Measurements from ENCODE around the gene TCERG1.

TCERG1 gene

DNA sequence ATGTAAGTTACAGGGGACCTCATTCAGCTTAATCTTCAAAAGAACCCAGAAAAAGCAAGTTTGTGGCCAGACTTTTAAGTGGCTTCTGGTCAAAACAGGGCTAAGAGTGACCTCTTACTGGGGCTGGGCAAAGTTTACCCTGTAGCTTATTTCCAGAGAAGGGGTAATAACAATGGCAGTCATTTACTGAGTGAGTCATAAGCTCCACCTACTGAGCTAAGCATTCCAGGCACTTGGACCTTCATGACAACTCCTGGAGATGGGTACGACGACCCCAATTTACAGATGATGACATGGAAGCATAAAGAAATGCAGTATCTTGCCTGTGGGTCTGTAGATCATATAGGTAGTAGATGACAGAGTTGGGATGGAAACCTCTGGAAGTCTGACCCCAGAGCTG, 73.6 kb downstream of the TCERG1 start:
- in situ Hi-C loops (cut with HindIII; ENCODE audit: low sequenced_read_pairs), result no loop called here
- TF ChIP-seq, protein P1, sequence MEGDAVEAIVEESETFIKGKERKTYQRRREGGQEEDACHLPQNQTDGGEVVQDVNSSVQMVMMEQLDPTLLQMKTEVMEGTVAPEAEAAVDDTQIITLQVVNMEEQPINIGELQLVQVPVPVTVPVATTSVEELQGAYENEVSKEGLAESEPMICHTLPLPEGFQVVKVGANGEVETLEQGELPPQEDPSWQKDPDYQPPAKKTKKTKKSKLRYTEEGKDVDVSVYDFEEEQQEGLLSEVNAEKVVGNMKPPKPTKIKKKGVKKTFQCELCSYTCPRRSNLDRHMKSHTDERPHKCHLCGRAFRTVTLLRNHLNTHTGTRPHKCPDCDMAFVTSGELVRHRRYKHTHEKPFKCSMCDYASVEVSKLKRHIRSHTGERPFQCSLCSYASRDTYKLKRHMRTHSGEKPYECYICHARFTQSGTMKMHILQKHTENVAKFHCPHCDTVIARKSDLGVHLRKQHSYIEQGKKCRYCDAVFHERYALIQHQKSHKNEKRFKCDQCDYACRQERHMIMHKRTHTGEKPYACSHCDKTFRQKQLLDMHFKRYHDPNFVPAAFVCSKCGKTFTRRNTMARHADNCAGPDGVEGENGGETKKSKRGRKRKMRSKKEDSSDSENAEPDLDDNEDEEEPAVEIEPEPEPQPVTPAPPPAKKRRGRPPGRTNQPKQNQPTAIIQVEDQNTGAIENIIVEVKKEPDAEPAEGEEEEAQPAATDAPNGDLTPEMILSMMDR (IDR thresholded peaks at IDR 0.05; ENCODE audit: low read depth, low read length, missing control alignments), result no peak
- no peak overlapping the region for H3K4me3 ChIP-seq (ENCODE audit: low read depth, low read length)
- DNase-seq (ENCODE audit: low read depth), result no peak

DNA sequence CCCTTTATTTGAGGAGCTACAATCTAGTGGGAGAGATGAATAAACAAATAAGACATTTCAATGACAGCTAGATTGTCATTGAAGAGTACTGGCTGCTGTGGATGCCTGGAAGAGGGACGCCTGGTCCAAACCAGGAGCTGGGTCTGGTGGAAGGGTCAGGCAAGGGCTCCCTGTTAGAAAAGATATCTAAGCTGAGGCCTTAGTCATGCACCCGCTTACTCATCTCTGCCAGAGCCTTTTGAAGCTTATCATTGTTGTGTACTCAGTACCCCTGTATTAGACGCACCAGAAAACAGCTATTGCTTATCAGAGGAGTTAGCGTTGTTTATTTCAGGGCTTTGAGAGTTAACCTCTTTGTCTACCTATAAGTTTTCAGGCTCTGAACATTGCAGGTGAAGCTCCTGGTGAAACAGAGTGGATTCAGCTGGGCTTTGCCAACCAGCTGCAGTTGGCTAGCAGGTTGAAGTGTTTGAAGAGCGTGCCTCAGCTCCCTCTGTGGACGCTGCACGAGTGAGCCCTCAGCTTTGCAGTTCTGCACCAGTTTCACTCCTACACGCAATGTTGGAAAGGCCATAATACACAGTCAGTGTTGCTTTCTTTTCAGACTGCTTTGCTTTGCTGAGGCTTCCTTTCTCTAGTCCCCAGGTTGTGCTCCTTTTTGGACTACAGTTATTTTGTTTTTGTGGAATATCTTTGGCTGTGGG, 74.4 kb downstream of the TCERG1 start:
- TF ChIP-seq, protein P1 (IDR thresholded peaks at IDR 0.05; ENCODE audit: low read depth, low read length, missing control alignments), result no peak
- in situ Hi-C loops (cut with HindIII; ENCODE audit: low sequenced_read_pairs), result no loop called here
- DNase-seq (ENCODE audit: low read depth), result no peak
- no peak overlapping the region for H3K4me3 ChIP-seq (ENCODE audit: low read depth, low read length)

DNA sequence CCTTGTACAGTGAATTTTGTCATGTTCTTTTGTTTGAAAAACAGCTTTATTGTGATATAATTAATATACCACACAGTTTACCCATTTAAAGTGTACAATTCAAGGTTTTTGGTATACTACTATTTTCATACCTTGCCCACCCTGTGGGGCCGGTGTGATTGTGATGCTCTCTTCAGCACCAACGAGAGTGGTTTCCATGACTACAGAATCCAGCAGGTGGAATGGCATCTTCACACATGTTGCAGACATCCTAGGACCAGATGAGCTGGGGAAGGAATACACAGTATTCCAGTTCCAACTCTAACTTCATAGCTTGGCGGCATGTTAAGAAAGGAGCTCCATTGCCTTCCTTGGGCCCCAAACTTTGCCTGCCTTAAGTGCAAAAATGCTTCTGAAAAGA, 76.6 kb downstream of the TCERG1 start:
- TF ChIP-seq, protein P1 (IDR thresholded peaks at IDR 0.05; ENCODE audit: low read depth, low read length, missing control alignments), result no peak
- no peak overlapping the region for H3K4me3 ChIP-seq (ENCODE audit: low read depth, low read length)
- in situ Hi-C loops (cut with HindIII; ENCODE audit: low sequenced_read_pairs), result no loop called here
- DNase-seq (ENCODE audit: low read depth), result no peak

- in situ Hi-C loops (cut with HindIII; ENCODE audit: low sequenced_read_pairs), result no loop called here
Measured at GRCh38 chr5:146527785-146528184, 80.7 kb downstream of the TCERG1 start.

GRCh38 chr5:146528236-146528635, 81.1 kb downstream of the TCERG1 start:
- TF ChIP-seq, protein P1 (IDR thresholded peaks at IDR 0.05; ENCODE audit: low read depth, low read length, missing control alignments), result no peak
- DNase-seq (ENCODE audit: low read depth), result no peak
- no peak overlapping the region for H3K4me3 ChIP-seq (ENCODE audit: low read depth, low read length)
- in situ Hi-C loops (cut with HindIII; ENCODE audit: low sequenced_read_pairs), result no loop called here

More at GRCh38 chr5:146527785-146528184, 80.7 kb downstream of the TCERG1 start:
- DNase-seq (ENCODE audit: low read depth), result no peak
- TF ChIP-seq, protein P1 (IDR thresholded peaks at IDR 0.05; ENCODE audit: low read depth, low read length, missing control alignments), result no peak
- H3K4me3 ChIP-seq (ENCODE audit: low read depth, low read length), result no peak overlapping the region

GRCh38 chr5:146529984-146530383, 82.9 kb downstream of the TCERG1 start:
- TF ChIP-seq, protein P1 (IDR thresholded peaks at IDR 0.05; ENCODE audit: low read depth, low read length, missing control alignments), result no peak
- in situ Hi-C loops (cut with HindIII; ENCODE audit: low sequenced_read_pairs), result loop anchor here (10.0 kb wide), 1 partner anchor 1045 kb away; no protein-coding TSS in a partner anchor
- DNase-seq (ENCODE audit: low read depth), result no peak
- no peak overlapping the region for H3K4me3 ChIP-seq (ENCODE audit: low read depth, low read length)

All from astrocyte of the cerebellum (primary cell).